ENCODE data around the gene GNPAT. TPM values are rescaled to one million over a fixed set of nuclear protein-coding genes. Genes with fewer than 3 reads are reported as not detected.

The GNPAT gene
- total RNA-seq, 1 donor from 2014 or later = 32.5 TPM

- H3K4me1 Mint-ChIP-seq (ENCODE audit: low read depth, unreplicated experiment) = no peaks in the 10 kb centered on the region
- Histone ChIP-seq H4K20me1 (ENCODE audit: insufficient read depth, low read length) (no peaks in the 10 kb centered on the region), H3K4me1 (ENCODE audit: insufficient read depth, low read length) (no peaks in the 10 kb centered on the region), H3K4me2 (ENCODE audit: low read length) (no peak overlapping the region), H3K27me3 (ENCODE audit: insufficient read depth, low read length) (no peaks in the 10 kb centered on the region), H3K9me3 (ENCODE audit: insufficient read depth, low read depth, low read length) (peaks cover 3% of the 10 kb centered on the region), H3K36me3 (ENCODE audit: insufficient read depth, low read length) (peaks cover 48% of the 10 kb centered on the region), H3K27ac (ENCODE audit: low read depth, low read length) (no peak overlapping the region), H2AFZ (ENCODE audit: low read depth, low read length) (no peak overlapping the region), H3K4me3 (ENCODE audit: insufficient read depth, low read depth, low read length) (no peak overlapping the region), H3K9ac (ENCODE audit: low read length) (no peak overlapping the region), H3K79me2 (ENCODE audit: insufficient read depth, low read length) (no peaks in the 10 kb centered on the region)
- no peak overlapping the region for H3K4me3 Mint-ChIP-seq (ENCODE audit: unreplicated experiment)
- peaks cover 23% of the 10 kb centered on the region for H3K9me3 Mint-ChIP-seq (ENCODE audit: unreplicated experiment)
- DNase-seq (ENCODE audit: low read depth) (no peak), FAIRE-seq (no peak)
- H3K27ac Mint-ChIP-seq (ENCODE audit: unreplicated experiment) = no peak overlapping the region
- peaks cover 68% of the 10 kb centered on the region for H3K36me3 Mint-ChIP-seq (ENCODE audit: low read depth, unreplicated experiment)
- H3K27me3 Mint-ChIP-seq (ENCODE audit: low read depth, unreplicated experiment) = no peaks in the 10 kb centered on the region
- TF ChIP-seq EZH2 (IDR thresholded peaks at IDR 0.05; ENCODE audit: insufficient read depth, low read length) (no peak), CTCF (IDR thresholded peaks at IDR 0.05; ENCODE audit: insufficient read depth, low read depth, low read length) (no peak)
Measured at GRCh38 chr1:231264642-231265041, 23.6 kb downstream of the GNPAT start.

- no peak overlapping the region for H3K27ac Mint-ChIP-seq (ENCODE audit: unreplicated experiment)
- H3K36me3 ChIP-seq (ENCODE audit: insufficient read depth, low read length) = peaks cover 44% of the 10 kb centered on the region
Measured at GRCh38 chr1:231265379-231265778, 24.4 kb downstream of the GNPAT start.

More at GRCh38 chr1:231265379-231265778, 24.4 kb downstream of the GNPAT start:
- H3K27me3 ChIP-seq (ENCODE audit: insufficient read depth, low read length) = no peaks in the 10 kb centered on the region
- no peak overlapping the region for H3K4me2 ChIP-seq (ENCODE audit: low read length)
- H2AFZ ChIP-seq (ENCODE audit: low read depth, low read length) = no peak overlapping the region
- H3K9me3 ChIP-seq (ENCODE audit: insufficient read depth, low read depth, low read length) = no peaks in the 10 kb centered on the region
- peaks cover 68% of the 10 kb centered on the region for H3K36me3 Mint-ChIP-seq (ENCODE audit: low read depth, unreplicated experiment)
- no peaks in the 10 kb centered on the region for H3K27me3 Mint-ChIP-seq (ENCODE audit: low read depth, unreplicated experiment)
- H4K20me1 ChIP-seq (ENCODE audit: insufficient read depth, low read length) = no peaks in the 10 kb centered on the region
- H3K4me3 Mint-ChIP-seq (ENCODE audit: unreplicated experiment) = no peak overlapping the region
- peaks cover 16% of the 10 kb centered on the region for H3K9me3 Mint-ChIP-seq (ENCODE audit: unreplicated experiment)
- FAIRE-seq = no peak
- TF ChIP-seq EZH2 (IDR thresholded peaks at IDR 0.05; ENCODE audit: insufficient read depth, low read length) (no peak), CTCF (IDR thresholded peaks at IDR 0.05; ENCODE audit: insufficient read depth, low read depth, low read length) (no peak)
- no peaks in the 10 kb centered on the region for H3K79me2 ChIP-seq (ENCODE audit: insufficient read depth, low read length)
- H3K4me1 Mint-ChIP-seq (ENCODE audit: low read depth, unreplicated experiment) = no peaks in the 10 kb centered on the region
- no peak overlapping the region for H3K27ac ChIP-seq (ENCODE audit: low read depth, low read length)
- H3K4me1 ChIP-seq (ENCODE audit: insufficient read depth, low read length) = no peaks in the 10 kb centered on the region
- no peak overlapping the region for H3K4me3 ChIP-seq (ENCODE audit: insufficient read depth, low read depth, low read length)
- no peak for DNase-seq (ENCODE audit: low read depth)
- H3K9ac ChIP-seq (ENCODE audit: low read length) = no peak overlapping the region
